ENCODE data around the gene EIF4EBP2.

Gene EIF4EBP2

GRCh38 chr10:70477661-70478162, 73.8 kb downstream of the EIF4EBP2 start:
- TF ChIP-seq ZFX (IDR thresholded peaks at IDR 0.05) (no peak), CTCF (conservative IDR thresholded peaks at IDR 0.05) (no peak)
- H3K27ac ChIP-seq: no peak overlapping the region
